SJSA1 (cell line): ENCODE data around the gene KIRREL3. TPM values are rescaled to one million over a fixed set of nuclear protein-coding genes. Genes with fewer than 3 reads are reported as not detected.

Source experiments
- DNase-seq, 2 experiments: peaks; one replicate each; pipeline ENCODE4 v3.0.0-alpha.2; 2015 to 2020; ENCODE audit warnings: low spot score in 2 of 2, low read depth in 1 of 2
- H3K27ac ChIP-seq: fragments of 250-450 bp; sonication (Bioruptor Pico); 2 replicates; pipeline ENCODE4 v1.5.1; 2020; ENCODE audit warnings: mild to moderate bottlenecking, moderate library complexity
- H3K27me3 ChIP-seq: fragments of 250-450 bp; sonication (Bioruptor Pico); replicated peaks from 2 replicates; pipeline ENCODE4 v1.5.1; 2020; ENCODE audit warnings: mild to moderate bottlenecking, moderate library complexity
- H3K36me3 ChIP-seq: fragments of 250-450 bp; sonication (Bioruptor Pico); 2 replicates; pipeline ENCODE4 v1.5.1; 2020; ENCODE audit warnings: mild to moderate bottlenecking
- H3K4me1 ChIP-seq: fragments of 250-450 bp; sonication (Bioruptor Pico); replicated peaks from 2 replicates; pipeline ENCODE4 v1.6.1; 2021; ENCODE audit warnings: mild to moderate bottlenecking
- H3K4me3 ChIP-seq: fragments of 250-450 bp; sonication (Bioruptor Pico); 2 replicates; pipeline ENCODE4 v1.5.1; 2020; ENCODE audit warnings: mild to moderate bottlenecking
- H3K9me3 ChIP-seq: fragments of 250-450 bp; sonication (Bioruptor Pico); replicated peaks from 2 replicates; pipeline ENCODE4 v1.5.1; 2020; ENCODE audit warnings: mild to moderate bottlenecking
- total RNA-seq: library from RNA; depleted of rRNA; stranded (reverse); fragments of >200 nt; shearing (Covaris generic); gene quantifications from 2 replicates; pipeline ENCODE4 v1.2.3, GENCODE V29; 2014

Gene KIRREL3
- total RNA-seq, 1 experiment from 2014 or later: 5.3 TPM

GRCh38 chr11:126808836-126809235 lies 191.7 kb downstream of the KIRREL3 start:
- H3K27ac ChIP-seq: no peak overlapping the region
- DNase-seq: no peak
- H3K4me3 ChIP-seq: no peak overlapping the region
- H3K4me1 ChIP-seq: no peaks in the 10 kb centered on the region
- H3K36me3 ChIP-seq: no peaks in the 10 kb centered on the region
- no peaks in the 10 kb centered on the region for H3K27me3 ChIP-seq
- no peaks in the 10 kb centered on the region for H3K9me3 ChIP-seq

DNA sequence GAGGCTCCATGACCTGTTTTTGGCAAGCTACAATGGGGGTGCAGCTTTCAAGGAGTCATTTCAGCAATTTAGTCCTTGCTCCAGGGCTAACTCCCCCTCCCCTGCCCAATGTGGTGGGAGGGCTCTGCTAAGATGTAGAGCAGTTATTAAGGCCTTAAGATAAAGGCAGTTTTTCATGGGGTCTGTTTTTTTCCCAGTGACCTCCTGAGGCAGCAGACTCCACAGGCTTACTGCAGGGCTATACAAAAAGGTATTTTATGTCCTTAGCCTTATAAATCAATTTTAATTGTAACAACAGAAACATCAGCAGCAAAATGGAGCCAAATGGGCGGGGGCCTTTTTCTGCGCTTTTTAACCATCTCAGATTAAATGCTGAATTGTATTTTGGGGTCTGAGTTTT lies 192.3 kb downstream of the KIRREL3 start:
- no peaks in the 10 kb centered on the region for H3K27me3 ChIP-seq
- no peak for DNase-seq
- H3K4me1 ChIP-seq: no peaks in the 10 kb centered on the region
- no peak overlapping the region for H3K4me3 ChIP-seq
- no peak overlapping the region for H3K27ac ChIP-seq
- H3K36me3 ChIP-seq: no peaks in the 10 kb centered on the region
- no peaks in the 10 kb centered on the region for H3K9me3 ChIP-seq

GRCh38 chr11:126805870-126806269 lies 194.7 kb downstream of the KIRREL3 start:
- no peak overlapping the region for H3K27ac ChIP-seq
- no peak for DNase-seq
- H3K4me1 ChIP-seq: no peaks in the 10 kb centered on the region
- no peaks in the 10 kb centered on the region for H3K9me3 ChIP-seq
- no peak overlapping the region for H3K4me3 ChIP-seq
- no peaks in the 10 kb centered on the region for H3K36me3 ChIP-seq
- H3K27me3 ChIP-seq: no peaks in the 10 kb centered on the region

DNA sequence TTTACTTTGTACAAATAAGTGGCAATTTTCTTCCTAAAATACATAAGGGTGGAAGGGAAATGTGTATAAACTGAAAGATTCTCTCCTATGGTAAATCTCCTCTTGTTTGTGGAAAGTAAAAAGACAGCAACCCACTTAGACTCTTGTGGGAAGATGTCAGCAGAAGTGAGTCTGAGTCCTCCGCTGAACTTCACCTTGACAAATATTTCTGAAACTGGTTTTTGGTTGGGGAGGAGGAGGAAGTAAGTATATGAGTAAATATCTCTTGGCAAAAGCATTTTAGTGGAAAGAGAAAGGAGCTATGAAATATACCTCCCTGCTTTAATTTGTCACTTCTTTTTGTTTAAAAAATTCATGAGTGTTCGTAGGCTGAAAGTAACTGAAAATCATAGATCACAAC lies 196.2 kb downstream of the KIRREL3 start:
- no peaks in the 10 kb centered on the region for H3K4me1 ChIP-seq
- no peaks in the 10 kb centered on the region for H3K36me3 ChIP-seq
- H3K27ac ChIP-seq: no peak overlapping the region
- no peaks in the 10 kb centered on the region for H3K27me3 ChIP-seq
- H3K4me3 ChIP-seq: no peak overlapping the region
- DNase-seq: no peak
- no peaks in the 10 kb centered on the region for H3K9me3 ChIP-seq

- H3K27me3 ChIP-seq: no peaks in the 10 kb centered on the region
- no peaks in the 10 kb centered on the region for H3K36me3 ChIP-seq
- no peaks in the 10 kb centered on the region for H3K9me3 ChIP-seq
- H3K27ac ChIP-seq: no peak overlapping the region
- DNase-seq: no peak
- H3K4me1 ChIP-seq: no peaks in the 10 kb centered on the region
- H3K4me3 ChIP-seq: no peak overlapping the region
These were observed 200.6 kb downstream of the KIRREL3 start for GRCh38 chr11:126800009-126800408.

GRCh38 chr11:126797457-126798169 lies 203.0 kb downstream of the KIRREL3 start:
- Histone ChIP-seq H3K4me1 (no peaks in the 10 kb centered on the region), H3K27me3 (no peaks in the 10 kb centered on the region), H3K9me3 (no peaks in the 10 kb centered on the region), H3K4me3 (no peak overlapping the region), H3K27ac (no peak overlapping the region), H3K36me3 (no peaks in the 10 kb centered on the region)
- DNase-seq: no peak

DNA sequence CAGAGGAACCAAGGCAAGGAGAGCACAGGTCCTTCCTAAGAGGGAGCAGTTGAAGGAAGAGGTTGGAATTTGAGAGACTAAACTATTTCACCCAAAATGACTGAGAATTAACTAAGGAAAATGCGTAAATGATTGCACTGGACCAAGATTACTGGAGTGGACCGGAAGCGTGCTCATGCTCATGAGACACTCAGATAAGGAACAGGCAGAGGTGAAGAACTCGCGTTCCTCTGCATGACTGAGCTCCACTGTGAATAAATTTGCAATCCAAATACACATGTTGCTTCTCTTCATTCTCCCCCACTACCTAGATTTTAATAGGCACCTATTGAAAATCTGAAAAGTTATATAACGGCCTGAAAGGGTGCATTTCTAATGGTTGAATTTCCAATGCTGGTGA lies 207.0 kb downstream of the KIRREL3 start:
- DNase-seq: no peak
- H3K27me3 ChIP-seq: no peaks in the 10 kb centered on the region
- peaks cover 20% of the 10 kb centered on the region for H3K4me1 ChIP-seq
- no peak overlapping the region for H3K27ac ChIP-seq
- H3K9me3 ChIP-seq: no peaks in the 10 kb centered on the region
- H3K36me3 ChIP-seq: no peaks in the 10 kb centered on the region
- no peak overlapping the region for H3K4me3 ChIP-seq

DNA sequence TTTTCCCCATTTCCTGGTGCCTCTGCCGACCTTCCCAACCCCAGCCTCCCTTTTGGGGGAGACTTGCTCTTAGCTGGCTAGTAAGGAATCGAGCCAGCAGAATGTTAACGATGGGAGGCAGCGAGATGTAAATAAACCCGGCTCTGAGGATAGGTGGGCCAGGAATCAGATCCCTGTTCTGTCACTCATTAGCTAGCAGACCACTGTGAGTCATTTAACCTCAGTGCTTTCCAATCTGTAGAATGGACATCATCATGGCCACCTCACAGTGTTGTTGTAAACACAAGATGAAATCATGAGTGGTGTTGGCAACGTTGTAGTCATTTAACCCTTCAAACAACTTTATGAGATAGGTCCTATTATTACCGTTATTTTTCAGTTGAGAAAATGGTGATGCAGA lies 208.6 kb downstream of the KIRREL3 start:
- no peak overlapping the region for H3K4me3 ChIP-seq
- no peak for DNase-seq
- H3K27ac ChIP-seq: no peak overlapping the region
- H3K9me3 ChIP-seq: no peaks in the 10 kb centered on the region
- H3K27me3 ChIP-seq: no peaks in the 10 kb centered on the region
- no peaks in the 10 kb centered on the region for H3K36me3 ChIP-seq
- peaks cover 20% of the 10 kb centered on the region for H3K4me1 ChIP-seq

GRCh38 chr11:126791446-126791845 lies 209.1 kb downstream of the KIRREL3 start:
- DNase-seq: peak in 1 of 2 experiments; percentile 2
- peak overlapping the region; percentile 79 for H3K27ac ChIP-seq
- H3K9me3 ChIP-seq: no peaks in the 10 kb centered on the region
- no peak overlapping the region for H3K4me3 ChIP-seq
- H3K27me3 ChIP-seq: no peaks in the 10 kb centered on the region
- peaks cover 20% of the 10 kb centered on the region for H3K4me1 ChIP-seq
- H3K36me3 ChIP-seq: no peaks in the 10 kb centered on the region

DNA sequence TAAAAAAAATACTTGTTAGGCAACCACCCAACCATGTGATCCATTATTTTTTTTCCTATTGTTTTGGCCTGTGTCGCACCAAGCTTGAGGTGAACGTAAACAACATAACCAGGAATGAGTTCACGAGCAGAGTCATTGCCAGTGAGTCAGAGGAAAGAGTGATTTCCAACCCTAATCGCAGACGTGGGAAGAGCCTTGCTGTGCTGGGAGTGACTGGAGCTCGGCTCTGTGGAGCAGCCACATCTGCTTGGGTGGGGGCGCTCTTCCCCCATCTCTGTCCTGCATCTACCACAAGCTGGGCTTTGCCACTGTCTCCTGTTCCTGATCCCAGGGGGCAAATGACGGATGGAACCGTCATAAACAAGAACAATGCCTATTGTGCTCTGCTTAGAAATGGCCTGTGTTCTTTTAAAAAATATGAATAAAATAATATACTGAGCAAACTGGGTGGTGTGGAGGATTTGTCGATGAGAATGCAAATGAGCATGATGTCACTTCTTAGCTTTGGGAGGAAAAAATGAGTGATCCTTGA lies 210.0 kb downstream of the KIRREL3 start:
- no peaks in the 10 kb centered on the region for H3K9me3 ChIP-seq
- H3K36me3 ChIP-seq: no peaks in the 10 kb centered on the region
- peak overlapping the region; percentile 79 for H3K27ac ChIP-seq
- no peak overlapping the region for H3K4me3 ChIP-seq
- DNase-seq: peak; percentile 80 to 81
- peaks cover 20% of the 10 kb centered on the region for H3K4me1 ChIP-seq
- H3K27me3 ChIP-seq: no peaks in the 10 kb centered on the region

GRCh38 chr11:126782810-126783209 lies 217.8 kb downstream of the KIRREL3 start:
- H3K4me3 ChIP-seq: no peak overlapping the region
- H3K9me3 ChIP-seq: no peaks in the 10 kb centered on the region
- no peaks in the 10 kb centered on the region for H3K27me3 ChIP-seq
- H3K36me3 ChIP-seq: no peaks in the 10 kb centered on the region
- no peak for DNase-seq
- H3K27ac ChIP-seq: no peak overlapping the region
- no peaks in the 10 kb centered on the region for H3K4me1 ChIP-seq

DNA sequence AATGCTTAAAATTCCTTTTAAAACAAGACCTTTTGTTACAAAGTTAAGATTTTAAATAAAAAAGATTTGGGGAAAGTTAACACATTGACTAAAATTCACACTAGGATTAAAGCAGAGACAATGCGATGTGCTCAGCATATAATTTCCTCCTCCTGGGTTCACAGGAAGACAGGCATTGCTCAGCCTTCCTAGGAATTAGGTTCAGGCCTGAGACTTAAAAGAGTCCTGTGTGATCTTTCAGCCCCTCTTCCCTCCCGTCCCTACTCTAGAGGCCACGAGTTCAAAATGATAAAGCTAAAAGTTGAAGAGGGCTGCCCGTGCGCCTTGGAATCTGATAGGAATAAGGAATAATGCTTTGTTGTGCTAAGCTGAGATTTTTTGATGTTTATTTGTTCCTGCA lies 218.6 kb downstream of the KIRREL3 start:
- Histone ChIP-seq H3K27ac (no peak overlapping the region), H3K4me1 (no peaks in the 10 kb centered on the region), H3K36me3 (no peaks in the 10 kb centered on the region), H3K27me3 (no peaks in the 10 kb centered on the region), H3K9me3 (no peaks in the 10 kb centered on the region), H3K4me3 (no peak overlapping the region)
- no peak for DNase-seq

DNA sequence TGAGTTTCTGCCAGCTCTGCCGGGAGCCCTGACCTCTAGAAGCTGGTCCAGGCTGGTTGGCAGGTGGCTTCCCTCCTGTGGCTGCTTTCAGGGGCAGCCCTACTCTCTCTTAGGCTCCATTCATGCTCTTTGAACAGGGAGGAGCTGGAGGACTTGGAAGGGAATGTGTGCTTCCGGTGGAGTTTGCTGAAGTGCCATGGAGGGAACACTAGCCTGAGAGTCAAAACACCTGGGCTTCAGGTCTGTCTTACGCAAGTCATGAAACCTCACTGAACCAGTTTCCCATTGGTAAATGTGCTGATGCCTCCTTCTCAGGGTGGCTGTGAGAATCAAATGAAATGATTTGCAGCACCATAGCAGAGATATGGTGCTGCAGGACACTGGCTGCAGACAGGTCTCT lies 224.5 kb downstream of the KIRREL3 start:
- H3K4me3 ChIP-seq: no peak overlapping the region
- no peak for DNase-seq
- H3K36me3 ChIP-seq: no peaks in the 10 kb centered on the region
- H3K27me3 ChIP-seq: no peaks in the 10 kb centered on the region
- no peaks in the 10 kb centered on the region for H3K4me1 ChIP-seq
- H3K9me3 ChIP-seq: no peaks in the 10 kb centered on the region
- no peak overlapping the region for H3K27ac ChIP-seq

GRCh38 chr11:126772267-126772666 lies 228.3 kb downstream of the KIRREL3 start:
- no peaks in the 10 kb centered on the region for H3K36me3 ChIP-seq
- H3K4me3 ChIP-seq: no peak overlapping the region
- no peaks in the 10 kb centered on the region for H3K9me3 ChIP-seq
- H3K27ac ChIP-seq: no peak overlapping the region
- H3K4me1 ChIP-seq: no peaks in the 10 kb centered on the region
- no peak for DNase-seq
- H3K27me3 ChIP-seq: no peaks in the 10 kb centered on the region

GRCh38 chr11:126768702-126769101 lies 231.9 kb downstream of the KIRREL3 start:
- H3K9me3 ChIP-seq: no peaks in the 10 kb centered on the region
- H3K27me3 ChIP-seq: no peaks in the 10 kb centered on the region
- no peak overlapping the region for H3K27ac ChIP-seq
- no peaks in the 10 kb centered on the region for H3K4me1 ChIP-seq
- no peak overlapping the region for H3K4me3 ChIP-seq
- no peaks in the 10 kb centered on the region for H3K36me3 ChIP-seq
- no peak for DNase-seq
